SK-N-SH treated with all-trans-retinoic acid at 6 μM for 48 hours (cell line): ENCODE results near the gene ST6GAL2.

Source experiments
- CREB5 ChIP-seq: fragments of 250-450 bp; sonication (Bioruptor Pico); IDR thresholded peaks from 2 replicates; pipeline ENCODE4 v1.5.1; 2020; ENCODE audit warnings: low read depth, mild to moderate bottlenecking, moderate library complexity
- ESRRG ChIP-seq: fragments of 250-450 bp; sonication (Bioruptor Pico); IDR thresholded peaks from 2 replicates; pipeline ENCODE4 v1.6.1; 2021; ENCODE audit warnings: mild to moderate bottlenecking
- RARB ChIP-seq: fragments of 250-450 bp; sonication (Bioruptor Pico); IDR thresholded peaks from 2 replicates; pipeline ENCODE4 v1.8.0; 2021; ENCODE audit warnings: mild to moderate bottlenecking, moderate library complexity
- ZC3H10 ChIP-seq: fragments of 250-450 bp; sonication (Bioruptor Pico); IDR thresholded peaks from 2 replicates; pipeline ENCODE4 v1.5.1; 2021; ENCODE audit warnings: mild to moderate bottlenecking, moderate library complexity
- ZFP3 ChIP-seq: fragments of 250-450 bp; sonication (Bioruptor Pico); IDR thresholded peaks from 2 replicates; pipeline ENCODE4 v1.5.0; 2020; ENCODE audit warnings: mild to moderate bottlenecking, moderate library complexity
- ZFP30 ChIP-seq: fragments of 450-650 bp; formaldehyde crosslinking; IDR thresholded peaks from 2 replicates; pipeline ENCODE4 v1.5.0; 2022; ENCODE audit warnings: mild to moderate bottlenecking, moderate library complexity
- ZNF8 ChIP-seq: fragments of 450-650 bp; formaldehyde crosslinking; IDR thresholded peaks from 2 replicates; pipeline ENCODE4 v1.5.0; 2020; ENCODE audit warnings: mild to moderate bottlenecking, moderate library complexity

- no peak for TF ChIP-seq RARB (CRISPR knock-in tag)
- TF ChIP-seq ZC3H10 (CRISPR knock-in tag), result no peak
- no peak for TF ChIP-seq CREB5 (CRISPR knock-in tag)
- TF ChIP-seq ZFP30 (CRISPR knock-in tag), result no peak
- no peak for TF ChIP-seq ZFP3
- TF ChIP-seq ESRRG (CRISPR knock-in tag), result no peak
- no peak for TF ChIP-seq ZNF8 (CRISPR knock-in tag)
Measured at GRCh38 chr2:106833256-106833655, 52.7 kb downstream of the ST6GAL2 start.
